NB4 (cell line): ENCODE data around the gene TMEM94.

Experiments used
- DNase-seq: peaks from one replicate; pipeline ENCODE4 v3.0.0; 2010; ENCODE audit warnings: low read depth
- H3K4me3 ChIP-seq: one replicate; pipeline ENCODE4 v1.5.1; 2011; ENCODE audit warnings: mild to moderate bottlenecking, low read depth, low read length, moderate library complexity
- MYC ChIP-seq: IDR thresholded peaks from 2 replicates; pipeline ENCODE4 v1.6.1; 2011; ENCODE audit warnings: low read depth, low read length
- POLR2A ChIP-seq: IDR thresholded peaks from 2 replicates; pipeline ENCODE4 v1.6.1; 2011; ENCODE audit warnings: mild to moderate bottlenecking; ENCODE audit not compliant: insufficient read length; ENCODE audit errors: extremely low read depth
- TF ChIP-seq, protein P1 (sequence below): IDR thresholded peaks from 2 replicates; pipeline ENCODE4 v1.6.1; 2011; ENCODE audit warnings: low read depth, low read length
- TF ChIP-seq, protein P2 (sequence below): IDR thresholded peaks from one replicate; pipeline ENCODE4 v1.5.1; 2012; ENCODE audit warnings: low read depth, low read length

The TMEM94 gene

DNA sequence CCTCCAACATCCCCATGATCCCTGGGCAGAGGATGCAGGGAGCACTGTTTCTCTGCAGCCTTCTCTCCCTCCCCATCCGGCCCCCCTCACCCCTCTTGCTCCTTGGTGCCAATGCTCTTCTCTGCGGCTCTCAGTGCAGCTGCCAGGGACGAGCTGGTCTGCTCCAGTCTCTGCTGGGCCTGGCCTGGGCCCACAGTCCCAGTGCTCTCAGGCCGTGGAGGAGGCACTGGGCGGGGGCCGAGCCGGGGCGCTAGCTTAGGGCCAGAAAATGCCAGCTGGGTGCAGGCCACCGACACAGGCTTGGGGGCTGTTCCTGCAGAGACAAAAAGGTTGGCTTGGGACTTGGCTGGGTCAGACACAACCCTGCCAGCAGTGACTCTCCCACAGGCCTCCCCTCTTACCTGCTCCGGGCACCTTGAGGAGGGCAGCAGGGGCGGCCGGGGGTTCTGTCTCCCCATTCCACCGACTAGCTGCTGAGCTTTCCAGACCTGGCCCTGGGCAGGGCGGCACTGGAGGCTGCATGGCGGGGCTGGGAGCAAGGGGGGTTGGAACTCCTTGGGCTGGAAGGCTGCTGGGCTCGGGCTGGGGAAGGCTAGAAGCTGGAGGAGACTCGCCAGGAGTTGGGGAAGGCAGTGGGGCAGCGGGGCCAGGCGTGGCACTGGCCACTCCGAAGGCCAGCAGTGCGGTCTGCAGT is 45.1 kb downstream of the TMEM94 start:
- H3K4me3 ChIP-seq = no peak overlapping the region
- TF ChIP-seq POLR2A = no peak
- no peak for TF ChIP-seq MYC
- TF ChIP-seq, protein P1, sequence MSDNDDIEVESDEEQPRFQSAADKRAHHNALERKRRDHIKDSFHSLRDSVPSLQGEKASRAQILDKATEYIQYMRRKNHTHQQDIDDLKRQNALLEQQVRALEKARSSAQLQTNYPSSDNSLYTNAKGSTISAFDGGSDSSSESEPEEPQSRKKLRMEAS = no peak
- TF ChIP-seq, protein P2, sequence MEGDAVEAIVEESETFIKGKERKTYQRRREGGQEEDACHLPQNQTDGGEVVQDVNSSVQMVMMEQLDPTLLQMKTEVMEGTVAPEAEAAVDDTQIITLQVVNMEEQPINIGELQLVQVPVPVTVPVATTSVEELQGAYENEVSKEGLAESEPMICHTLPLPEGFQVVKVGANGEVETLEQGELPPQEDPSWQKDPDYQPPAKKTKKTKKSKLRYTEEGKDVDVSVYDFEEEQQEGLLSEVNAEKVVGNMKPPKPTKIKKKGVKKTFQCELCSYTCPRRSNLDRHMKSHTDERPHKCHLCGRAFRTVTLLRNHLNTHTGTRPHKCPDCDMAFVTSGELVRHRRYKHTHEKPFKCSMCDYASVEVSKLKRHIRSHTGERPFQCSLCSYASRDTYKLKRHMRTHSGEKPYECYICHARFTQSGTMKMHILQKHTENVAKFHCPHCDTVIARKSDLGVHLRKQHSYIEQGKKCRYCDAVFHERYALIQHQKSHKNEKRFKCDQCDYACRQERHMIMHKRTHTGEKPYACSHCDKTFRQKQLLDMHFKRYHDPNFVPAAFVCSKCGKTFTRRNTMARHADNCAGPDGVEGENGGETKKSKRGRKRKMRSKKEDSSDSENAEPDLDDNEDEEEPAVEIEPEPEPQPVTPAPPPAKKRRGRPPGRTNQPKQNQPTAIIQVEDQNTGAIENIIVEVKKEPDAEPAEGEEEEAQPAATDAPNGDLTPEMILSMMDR = no peak
- no peak for DNase-seq

DNA sequence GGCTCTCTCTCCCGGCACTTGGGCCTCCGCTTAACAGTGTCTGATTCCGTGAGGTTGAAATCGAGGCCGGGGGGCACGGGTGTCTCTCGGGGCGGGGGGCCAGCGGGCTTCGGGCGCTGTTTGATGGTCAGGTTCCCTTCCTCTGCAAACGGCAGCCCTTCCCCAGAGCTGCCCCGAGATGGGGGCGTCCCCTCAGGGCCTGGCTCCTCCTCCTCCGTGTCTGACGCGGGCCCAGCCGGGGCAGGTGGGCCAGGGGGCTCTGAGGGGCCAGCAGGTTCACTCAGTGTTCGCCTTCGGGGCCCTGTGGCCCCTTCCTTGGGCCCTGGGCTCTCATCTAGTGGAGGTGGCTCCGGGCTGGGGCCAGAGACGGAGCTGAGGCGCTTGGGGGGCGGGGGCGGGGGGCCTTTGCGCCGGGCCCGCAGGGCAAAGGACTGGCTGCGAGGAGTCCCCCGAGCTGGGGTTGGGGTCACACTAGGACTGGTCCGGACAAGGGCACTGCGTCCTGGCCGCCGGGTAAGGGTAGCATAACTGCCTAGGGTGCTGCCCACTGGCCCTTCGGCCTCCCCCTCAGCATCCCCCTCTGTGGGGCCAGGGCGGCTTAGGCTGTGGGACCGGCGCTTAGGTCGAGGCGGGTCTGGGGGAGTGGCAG is 45.8 kb downstream of the TMEM94 start:
- DNase-seq = no peak
- TF ChIP-seq, protein P2 = no peak
- TF ChIP-seq POLR2A = no peak
- TF ChIP-seq, protein P1 = no peak
- no peak overlapping the region for H3K4me3 ChIP-seq

DNA sequence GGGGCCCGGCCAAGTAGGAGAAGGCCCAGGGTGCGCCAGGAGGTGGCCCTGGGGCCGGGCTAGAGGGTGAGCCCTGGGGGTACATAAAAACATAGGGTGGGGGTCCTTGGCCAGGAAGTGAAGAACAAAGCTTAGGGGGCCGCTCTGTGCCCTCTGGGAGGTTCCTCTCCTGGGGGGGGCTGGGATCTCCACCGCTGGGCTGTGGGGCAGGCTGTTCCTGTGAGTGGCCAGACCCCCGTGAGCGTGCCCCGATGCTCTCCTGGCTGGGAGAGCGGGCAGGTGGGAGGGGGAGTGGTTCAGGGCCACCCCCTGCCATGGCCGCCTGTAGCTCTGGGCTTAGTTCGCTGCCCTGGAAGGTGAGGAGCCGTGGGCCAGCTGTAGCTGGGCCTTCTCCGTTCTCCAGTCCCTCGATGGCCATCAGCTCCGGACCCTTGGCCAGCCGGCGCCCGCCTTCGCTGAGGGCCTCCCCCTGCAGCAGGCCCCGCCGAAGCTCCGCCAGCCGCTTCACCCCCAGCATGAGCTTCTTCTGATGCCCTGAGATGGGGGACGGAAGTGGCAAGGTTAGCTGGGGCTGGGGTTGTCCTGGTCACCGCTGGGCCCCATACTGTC is 46.4 kb downstream of the TMEM94 start:
- TF ChIP-seq, protein P2 = no peak
- TF ChIP-seq, protein P1 = no peak
- TF ChIP-seq MYC (no peak), POLR2A (no peak)

DNA sequence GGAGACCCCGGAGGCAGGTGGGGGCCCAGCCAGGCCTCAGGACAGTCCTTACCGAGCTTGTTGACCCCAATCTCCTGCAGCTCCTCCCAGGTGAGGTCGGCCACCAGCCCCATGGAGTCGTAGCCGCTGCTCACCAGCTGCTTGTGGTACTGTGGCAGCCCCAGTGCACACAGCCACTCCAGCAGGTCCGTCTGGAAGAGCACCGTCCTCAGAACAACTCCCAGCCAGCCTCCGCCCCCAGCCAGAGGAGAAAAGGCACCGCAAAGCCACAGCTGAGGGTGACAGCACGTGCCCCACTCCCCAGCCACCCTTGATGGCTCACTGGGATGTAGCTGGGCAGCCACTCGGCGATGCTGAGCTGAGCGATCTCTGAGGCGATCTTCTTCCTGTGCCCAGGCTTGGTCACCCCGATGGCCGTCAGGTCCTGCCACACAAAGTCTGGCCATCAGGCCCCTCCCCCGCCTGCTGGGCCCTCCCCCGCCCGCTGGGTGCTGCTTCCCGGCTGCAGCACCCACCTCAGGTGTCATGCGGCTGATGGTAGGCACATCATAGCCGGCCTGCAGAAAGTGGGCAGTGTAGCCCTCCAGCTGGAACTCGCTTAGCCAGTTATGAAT is 47.0 kb downstream of the TMEM94 start:
- TF ChIP-seq MYC (no peak), POLR2A (no peak)
- TF ChIP-seq, protein P1 = no peak
- TF ChIP-seq, protein P2 = no peak
- no peak for DNase-seq
- no peak overlapping the region for H3K4me3 ChIP-seq

More for the DNA sequence above, 46.4 kb downstream of the TMEM94 start:
- no peak overlapping the region for H3K4me3 ChIP-seq
- no peak for DNase-seq

DNA sequence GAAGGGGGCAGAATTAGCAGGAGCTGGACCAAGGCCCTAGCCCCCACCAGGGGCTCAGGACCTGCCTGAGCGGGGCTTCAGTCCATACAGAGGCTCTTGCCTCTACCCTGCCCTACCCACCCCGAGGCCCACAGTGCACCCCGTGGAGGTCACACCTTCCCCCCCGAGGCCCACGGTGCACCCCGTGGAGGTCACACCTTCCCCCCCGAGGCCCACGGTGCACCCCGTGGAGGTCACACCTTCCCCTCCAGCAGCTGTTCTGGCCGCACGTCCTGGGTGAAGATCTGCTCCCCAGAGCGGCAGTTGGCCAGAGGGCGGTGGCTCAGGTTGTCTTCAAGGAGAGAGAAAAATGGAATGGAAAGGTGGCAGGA is 47.5 kb downstream of the TMEM94 start:
- DNase-seq = no peak
- H3K4me3 ChIP-seq = no peak overlapping the region
- TF ChIP-seq, protein P1 = no peak
- no peak for TF ChIP-seq MYC
- TF ChIP-seq, protein P2 = no peak
- no peak for TF ChIP-seq POLR2A
